Measurements from ENCODE around the gene MSRB3. TPM values are rescaled to one million over a fixed set of nuclear protein-coding genes. Genes with fewer than 3 reads are reported as not detected.

The MSRB3 gene
- total and polyA plus RNA-seq, 9 donors = 14.9 to 58.8 (median 27.1) TPM

- Histone ChIP-seq H3K4me1 (ENCODE audit: insufficient read depth) (no peaks in the 10 kb centered on the region), H3K27ac (no peak overlapping the region), H3K9me3 (no peaks in the 10 kb centered on the region), H3K36me3 (no peaks in the 10 kb centered on the region), H3K27me3 (no peaks in the 10 kb centered on the region), H3K4me3 (no peak overlapping the region)
- DNase-seq = no peak
- whole genome bisulfite sequencing, 3 donors = 97 to 99% (median 97%) methylated on average over 12 of the region's 12 CpGs
- TF ChIP-seq CTCF (IDR thresholded peaks at IDR 0.05) (no peak), EP300 (IDR thresholded peaks at IDR 0.05) (no peak), POLR2A (IDR thresholded peaks at IDR 0.05) (no peak)
- intact Hi-C loops (cut with DNase I) = no loop called here
Observed at GRCh38 chr12:65419284-65420072, 141.0 kb downstream of the MSRB3 start.

- Histone ChIP-seq H3K9me3 (no peaks in the 10 kb centered on the region), H3K27ac (no peak overlapping the region), H3K4me1 (ENCODE audit: insufficient read depth) (no peaks in the 10 kb centered on the region), H3K36me3 (no peaks in the 10 kb centered on the region), H3K27me3 (no peaks in the 10 kb centered on the region), H3K4me3 (no peak overlapping the region)
- intact Hi-C loops (cut with DNase I) = no loop called here
- TF ChIP-seq CTCF (IDR thresholded peaks at IDR 0.05) (no peak), EP300 (IDR thresholded peaks at IDR 0.05) (no peak), POLR2A (IDR thresholded peaks at IDR 0.05) (no peak)
- no peak for DNase-seq
Observed at GRCh38 chr12:65420941-65421340, 142.5 kb downstream of the MSRB3 start.

GRCh38 chr12:65427646-65428045, 149.2 kb downstream of the MSRB3 start:
- no peaks in the 10 kb centered on the region for H3K4me1 ChIP-seq (ENCODE audit: insufficient read depth)
- DNase-seq = no peak
- H3K27ac ChIP-seq = no peak overlapping the region
- no peaks in the 10 kb centered on the region for H3K36me3 ChIP-seq
- no peak overlapping the region for H3K4me3 ChIP-seq
- no peaks in the 10 kb centered on the region for H3K9me3 ChIP-seq
- no peaks in the 10 kb centered on the region for H3K27me3 ChIP-seq
- TF ChIP-seq POLR2A (IDR thresholded peaks at IDR 0.05) (no peak), CTCF (IDR thresholded peaks at IDR 0.05) (no peak), EP300 (IDR thresholded peaks at IDR 0.05) (no peak)
- WGBS, 3 donors = 88 to 100% (median 95%) methylated on average over 1 of the region's 1 CpG
- intact Hi-C loops (cut with DNase I) = no loop called here

- DNase-seq = no peak
- Histone ChIP-seq H3K9me3 (no peaks in the 10 kb centered on the region), H3K27me3 (no peaks in the 10 kb centered on the region), H3K27ac (no peak overlapping the region), H3K36me3 (no peaks in the 10 kb centered on the region), H3K4me1 (ENCODE audit: insufficient read depth) (no peaks in the 10 kb centered on the region), H3K4me3 (no peak overlapping the region)
- TF ChIP-seq CTCF (IDR thresholded peaks at IDR 0.05) = no peak
- no peak for TF ChIP-seq EP300 (IDR thresholded peaks at IDR 0.05)
- no peak for TF ChIP-seq POLR2A (IDR thresholded peaks at IDR 0.05)
- WGBS, 3 donors = 21 to 43% (median 40%) methylated on average over 1 of the region's 1 CpG
- intact Hi-C loops (cut with DNase I) = no loop called here
Observed at GRCh38 chr12:65430006-65430405, 151.5 kb downstream of the MSRB3 start.

Data from ovary (tissue), 9 donors.